HepG2 (cell line): ENCODE results near the gene KANK3. TPM values are rescaled to one million over a fixed set of nuclear protein-coding genes. Genes with fewer than 3 reads are reported as not detected.
A peak's percentile ranks its signal among the peaks of the same experiment; 100 is the strongest.

Experiments used
- ATF2 ChIP-seq: sonication (generic); formaldehyde crosslinking; IDR thresholded peaks from 2 replicates; pipeline ENCODE4 v1.4.0; 2020; ENCODE audit warnings: missing genetic modification reagents
- CSRNP1 ChIP-seq: sonication (generic); formaldehyde crosslinking; IDR thresholded peaks from 2 replicates; pipeline ENCODE4 v1.8.1; 2023; ENCODE audit warnings: mild to moderate bottlenecking, missing genetic modification reagents
- GABPB1 ChIP-seq: IDR thresholded peaks from 2 replicates; pipeline ENCODE4 v1.6.1; 2016; ENCODE audit warnings: mild to moderate bottlenecking, missing genetic modification reagents, moderate library complexity, missing compliant biosample characterization
- GZF1 ChIP-seq: sonication (generic); formaldehyde crosslinking; IDR thresholded peaks from 2 replicates; pipeline ENCODE4 v1.5.1; 2020; ENCODE audit warnings: mild to moderate bottlenecking, missing genetic modification reagents
- HIC2 ChIP-seq: sonication (generic); formaldehyde crosslinking; IDR thresholded peaks from 2 replicates; pipeline ENCODE4 v1.9.0; 2022; ENCODE audit warnings: low read depth, missing genetic modification reagents
- KLF13 ChIP-seq: sonication (generic); formaldehyde crosslinking; IDR thresholded peaks from 2 replicates; pipeline ENCODE4 v1.4.0; 2020; ENCODE audit warnings: mild to moderate bottlenecking, missing genetic modification reagents
- MATR3 ChIP-seq: sonication (generic); formaldehyde crosslinking; IDR thresholded peaks from 2 replicates; pipeline ENCODE4 v1.4.0; 2020; ENCODE audit warnings: missing genetic modification reagents
- MAZ ChIP-seq, 2 experiments: sonication (generic) in 1 of 2; formaldehyde crosslinking in 1 of 2; IDR thresholded peaks; 2 replicates each; pipeline versions ENCODE4 v1.5.0 to v1.6.1; 2012 to 2020; ENCODE audit warnings: low read depth in 2 of 2, mild to moderate bottlenecking in 2 of 2, borderline replicate concordance in 1 of 2, improper control_type of control experiment in 1 of 2, low read length in 1 of 2, missing genetic modification reagents in 1 of 2, moderate library complexity in 1 of 2
- MED13 ChIP-seq: sonication (generic); formaldehyde crosslinking; IDR thresholded peaks from 2 replicates; pipeline ENCODE4 v1.5.0; 2020; ENCODE audit warnings: missing genetic modification reagents
- MTF1 ChIP-seq: sonication (generic); formaldehyde crosslinking; IDR thresholded peaks from 2 replicates; pipeline ENCODE4 v1.5.0; 2020; ENCODE audit warnings: missing genetic modification reagents
- ONECUT2 ChIP-seq: sonication (generic); formaldehyde crosslinking; IDR thresholded peaks from 2 replicates; pipeline ENCODE4 v1.4.0; 2020; ENCODE audit warnings: missing genetic modification reagents
- SP4 ChIP-seq: sonication (generic); formaldehyde crosslinking; IDR thresholded peaks from 2 replicates; pipeline ENCODE4 v1.8.1; 2023; ENCODE audit warnings: mild to moderate bottlenecking, missing genetic modification reagents
- ZBTB46 ChIP-seq: sonication (generic); formaldehyde crosslinking; IDR thresholded peaks from 2 replicates; pipeline ENCODE4 v1.4.0; 2020; ENCODE audit warnings: mild to moderate bottlenecking, missing genetic modification reagents, borderline replicate concordance
- ZNF160 ChIP-seq: sonication (generic); formaldehyde crosslinking; IDR thresholded peaks from 2 replicates; pipeline ENCODE4 v1.8.0; 2022; ENCODE audit warnings: mild to moderate bottlenecking, inconsistent platforms, missing genetic modification reagents
- ZNF24 ChIP-seq: fragments of 450-650 bp; IDR thresholded peaks from 2 replicates; pipeline ENCODE4 v1.6.1; 2017; ENCODE audit warnings: antibody characterized with exemption, mild to moderate bottlenecking
- ZNF576 ChIP-seq: sonication (generic); formaldehyde crosslinking; IDR thresholded peaks from 2 replicates; pipeline ENCODE4 v1.4.0; 2020; ENCODE audit warnings: mild to moderate bottlenecking, missing genetic modification reagents
- ZNF720 ChIP-seq: sonication (generic); formaldehyde crosslinking; IDR thresholded peaks from 2 replicates; pipeline ENCODE4 v1.4.0; 2020; ENCODE audit warnings: missing genetic modification reagents
- ZNF83 ChIP-seq: sonication (generic); formaldehyde crosslinking; IDR thresholded peaks from 2 replicates; pipeline ENCODE4 v1.4.0; 2020; ENCODE audit warnings: missing genetic modification reagents, mild to moderate bottlenecking, borderline replicate concordance
- polyA plus RNA-seq, 8 experiments: library from polyadenylated mRNA; depleted of rRNA in 3 of 8; stranded (reverse) in 7 of 8; unstranded in 1 of 8; fragments of >200 nt; fragmentation: Illumina TruSeq in 4 of 8; extraction: Trizol in 4 of 8; gene quantifications; 2 replicates each; pipeline versions ENCODE4 v1.2.1 to v1.2.3, GENCODE V29; 2011 to 2016; ENCODE audit warnings: low read depth in 4 of 8, missing spikeins in 1 of 8, mixed read lengths in 1 of 8; ENCODE audit not compliant: insufficient read depth in 1 of 8
- total RNA-seq, 5 experiments: library from RNA; depleted of rRNA; stranded (reverse); fragments of >200 nt; fragmentation: Illumina TruSeq; extraction: Trizol; gene quantifications; 2 replicates each; pipeline ENCODE4 v1.2.3, GENCODE V29; 2016; ENCODE audit warnings: low read depth in 1 of 5
- TF ChIP-seq, protein P1 (sequence below): conservative IDR thresholded peaks from 2 replicates; pipeline ENCODE4 v1.6.1; 2018; ENCODE audit warnings: missing genetic modification reagents

Gene KANK3
- total and polyA plus RNA-seq, 2 of the 13 experiments (the other 11 are each of a cell fraction or from before 2014, with no cell fraction given): 0.15 to 0.20 TPM

- TF ChIP-seq CSRNP1 (CRISPR knock-in tag): 0 out of 2 replicates have a peak, but pooled peaks have one; percentile 81
- peak; percentile 96 for TF ChIP-seq ATF2 (CRISPR knock-in tag)
- no peak for TF ChIP-seq MATR3 (CRISPR knock-in tag)
- TF ChIP-seq MAZ (IDR thresholded peaks at IDR 0.05; ENCODE audit: borderline replicate concordance, low read depth, low read length): 0 out of 2 replicates have a peak, but pooled peaks have one; percentile 46
- TF ChIP-seq MAZ (CRISPR knock-in tag; IDR thresholded peaks at IDR 0.05; ENCODE audit: low read depth): peak; percentile 96
- TF ChIP-seq SP4 (CRISPR knock-in tag): peak; percentile 55
- TF ChIP-seq GABPB1: peak; percentile 88
- TF ChIP-seq ZNF160: no peak; the same call in 1 of the 2 replicates
- no peak for TF ChIP-seq MED13
- TF ChIP-seq ZNF83: no peak
- no peak for TF ChIP-seq HIC2
- no peak for TF ChIP-seq ZNF24
- 0 out of 2 replicates have a peak, but pooled peaks have one; percentile 44 for TF ChIP-seq ZBTB46 (CRISPR knock-in tag)
- TF ChIP-seq MTF1 (CRISPR knock-in tag): no peak
- TF ChIP-seq ZNF576 (CRISPR knock-in tag): peak; percentile 82; the same call in 1 of the 2 replicates
- TF ChIP-seq KLF13 (CRISPR knock-in tag): no peak
- no peak for TF ChIP-seq ZNF720
- peak; percentile 80; the same call in 1 of the 2 replicates for TF ChIP-seq GZF1 (CRISPR knock-in tag)
- peak; percentile 10; the same call in 1 of the 2 replicates for TF ChIP-seq ONECUT2
- TF ChIP-seq, protein P1, sequence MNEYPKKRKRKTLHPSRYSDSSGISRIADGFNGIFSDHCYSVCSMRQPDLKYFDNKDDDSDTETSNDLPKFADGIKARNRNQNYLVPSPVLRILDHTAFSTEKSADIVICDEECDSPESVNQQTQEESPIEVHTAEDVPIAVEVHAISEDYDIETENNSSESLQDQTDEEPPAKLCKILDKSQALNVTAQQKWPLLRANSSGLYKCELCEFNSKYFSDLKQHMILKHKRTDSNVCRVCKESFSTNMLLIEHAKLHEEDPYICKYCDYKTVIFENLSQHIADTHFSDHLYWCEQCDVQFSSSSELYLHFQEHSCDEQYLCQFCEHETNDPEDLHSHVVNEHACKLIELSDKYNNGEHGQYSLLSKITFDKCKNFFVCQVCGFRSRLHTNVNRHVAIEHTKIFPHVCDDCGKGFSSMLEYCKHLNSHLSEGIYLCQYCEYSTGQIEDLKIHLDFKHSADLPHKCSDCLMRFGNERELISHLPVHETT (CRISPR knock-in tag): peak; percentile 71; the same call in 1 of the 2 replicates
Measured at GRCh38 chr19:8321067-8321985, 21.7 kb downstream of the KANK3 start, which contains the start of the genes NDUFA7 and RPS28 (continued).
